NCI-H2081 treated with DMSO at 0.1 percent for 48 hours (cell line): Measurements from ENCODE around the gene ATOH8.
A peak's percentile ranks its signal among the peaks of the same experiment; 100 is the strongest.
"Not testable (repeated sequence)": the region's sequence is repeated elsewhere in the genome, so short reads cannot be mapped to it uniquely, and the experiment has no call there.

Experiments used
- DNase-seq: peaks from one replicate; lab custom pipeline; 2025; lab: John Stamatoyannopoulos, UW

Gene ATOH8

GRCh38 chr2:85753525-85754312, at the start of gene ATOH8:
Gene ATOH8 (plus strand): TSS chr2:85753991. CDS start chr2:85754190, 199 bp downstream.
- DNase-seq, result no peak

- DNase-seq, result no peak
Measured at GRCh38 chr2:85704038-85704437, 49.8 kb upstream of the ATOH8 start.

GRCh38 chr2:85704800-85705679, 48.8 kb upstream of the ATOH8 start:
- no peak for DNase-seq

GRCh38 chr2:85705680-85706039, 48.1 kb upstream of the ATOH8 start:
- DNase-seq, result no peak

GRCh38 chr2:85706063-85706462, 47.7 kb upstream of the ATOH8 start:
- DNase-seq, result no peak

- DNase-seq, result no peak
Measured at GRCh38 chr2:85706599-85707296, 47.0 kb upstream of the ATOH8 start.

- DNase-seq, result peak; percentile 60
Measured at GRCh38 chr2:85707304-85707703, 46.5 kb upstream of the ATOH8 start.

- DNase-seq, result no peak
Measured at GRCh38 chr2:85708641-85709040, 45.1 kb upstream of the ATOH8 start.

- DNase-seq, result no peak
Measured at GRCh38 chr2:85709401-85709811, 44.4 kb upstream of the ATOH8 start.

GRCh38 chr2:85710687-85711577, 42.9 kb upstream of the ATOH8 start:
- no peak for DNase-seq

GRCh38 chr2:85711578-85712060, 42.2 kb upstream of the ATOH8 start:
- no peak for DNase-seq

GRCh38 chr2:85712336-85712735, 41.5 kb upstream of the ATOH8 start:
- no peak for DNase-seq

- no peak for DNase-seq
Measured at GRCh38 chr2:85712849-85713612, 40.8 kb upstream of the ATOH8 start.

GRCh38 chr2:85713836-85714235, 40.0 kb upstream of the ATOH8 start:
- DNase-seq, result no peak

GRCh38 chr2:85714421-85714820, 39.4 kb upstream of the ATOH8 start:
- not testable (repeated sequence) for DNase-seq

- DNase-seq, result no peak
Measured at GRCh38 chr2:85714841-85715240, 39.0 kb upstream of the ATOH8 start.

- no peak for DNase-seq
Measured at GRCh38 chr2:85716346-85716914, 37.4 kb upstream of the ATOH8 start.

GRCh38 chr2:85717308-85718008, 36.3 kb upstream of the ATOH8 start:
- DNase-seq, result no peak

GRCh38 chr2:85718009-85718391, 35.8 kb upstream of the ATOH8 start:
- no peak for DNase-seq
